ENCODE results near the gene EBLN2. TPM values are rescaled to one million over a fixed set of nuclear protein-coding genes. Genes with fewer than 3 reads are reported as not detected.
"Not testable (repeated sequence)": the region's sequence is repeated elsewhere in the genome, so short reads cannot be mapped to it uniquely, and the experiment has no call there.

Gene EBLN2
- total RNA-seq, 4 donors from 2014 or later, result 4.7 to 20.5 (median 11.3) TPM

GRCh38 chr3:73056845-73057150 lies 4.7 kb upstream of the EBLN2 start:
- TF ChIP-seq POLR2A (IDR thresholded peaks at IDR 0.05) (no peak), CTCF (IDR thresholded peaks at IDR 0.05) (no peak)
- Histone ChIP-seq H3K4me1 (no peaks in the 10 kb centered on the region), H3K36me3 (no peaks in the 10 kb centered on the region), H3K4me3 (no peak overlapping the region), H3K9me3 (no peaks in the 10 kb centered on the region), H3K27me3 (no peaks in the 10 kb centered on the region), H3K27ac (no peak overlapping the region)
- intact Hi-C loops (cut with DNase I; ENCODE audit: low total_unique reads), result no loop called here
- DNase-seq, result no peak

GRCh38 chr3:73060302-73060723 lies 1.1 kb upstream of the EBLN2 start:
- Histone ChIP-seq H3K9me3 (no peaks in the 10 kb centered on the region), H3K4me3 (no peak overlapping the region), H3K4me1 (no peaks in the 10 kb centered on the region), H3K36me3 (no peaks in the 10 kb centered on the region), H3K27me3 (no peaks in the 10 kb centered on the region), H3K27ac (no peak overlapping the region)
- TF ChIP-seq CTCF (IDR thresholded peaks at IDR 0.05), result no peak
- no peak for TF ChIP-seq POLR2A (IDR thresholded peaks at IDR 0.05)
- no peak for DNase-seq
- intact Hi-C loops (cut with DNase I; ENCODE audit: low total_unique reads), result no loop called here

- not testable (repeated sequence) for H3K4me3 ChIP-seq
Observed at GRCh38 chr3:73066243-73066642, 4.8 kb downstream of the EBLN2 start.

GRCh38 chr3:73068419-73068818 lies 7.0 kb downstream of the EBLN2 start:
- no peaks in the 10 kb centered on the region for H3K36me3 ChIP-seq
- TF ChIP-seq CTCF (IDR thresholded peaks at IDR 0.05), result no peak
- no peak for TF ChIP-seq POLR2A (IDR thresholded peaks at IDR 0.05)
- H3K27me3 ChIP-seq, result no peaks in the 10 kb centered on the region
- no peak overlapping the region for H3K4me3 ChIP-seq
- no peaks in the 10 kb centered on the region for H3K4me1 ChIP-seq
- DNase-seq, result no peak
- H3K9me3 ChIP-seq, result no peaks in the 10 kb centered on the region
- intact Hi-C loops (cut with DNase I; ENCODE audit: low total_unique reads), result no loop called here
- H3K27ac ChIP-seq, result no peak overlapping the region

More at GRCh38 chr3:73066243-73066642, 4.8 kb downstream of the EBLN2 start:
- H3K36me3 ChIP-seq; intact Hi-C loops (cut with DNase I; ENCODE audit: low total_unique reads); H3K4me1 ChIP-seq; H3K27me3 ChIP-seq; H3K9me3 ChIP-seq; DNase-seq; H3K27ac ChIP-seq: not testable (repeated sequence)

- Histone ChIP-seq H3K27me3 (no peaks in the 10 kb centered on the region), H3K36me3 (no peaks in the 10 kb centered on the region), H3K4me3 (no peak overlapping the region), H3K9me3 (no peaks in the 10 kb centered on the region), H3K27ac (no peak overlapping the region), H3K4me1 (no peaks in the 10 kb centered on the region)
- intact Hi-C loops (cut with DNase I; ENCODE audit: low total_unique reads), result no loop called here
- no peak for DNase-seq
- TF ChIP-seq CTCF (IDR thresholded peaks at IDR 0.05) (no peak), POLR2A (IDR thresholded peaks at IDR 0.05) (no peak)
Observed at GRCh38 chr3:73069187-73069586, 7.7 kb downstream of the EBLN2 start.

- intact Hi-C loops (cut with DNase I; ENCODE audit: low total_unique reads), result no loop called here
- H3K27me3 ChIP-seq, result no peaks in the 10 kb centered on the region
- TF ChIP-seq POLR2A (IDR thresholded peaks at IDR 0.05) (no peak), CTCF (IDR thresholded peaks at IDR 0.05) (no peak)
- DNase-seq, result no peak
- H3K36me3 ChIP-seq, result no peaks in the 10 kb centered on the region
- H3K9me3 ChIP-seq, result no peaks in the 10 kb centered on the region
- no peak overlapping the region for H3K4me3 ChIP-seq
- H3K27ac ChIP-seq, result no peak overlapping the region
- no peaks in the 10 kb centered on the region for H3K4me1 ChIP-seq
Observed at GRCh38 chr3:73069775-73070444, 8.5 kb downstream of the EBLN2 start.
